ENCODE data around the gene PODNL1.

Gene PODNL1

GRCh38 chr19:13899393-13899792, 38.8 kb downstream of the PODNL1 start:
- in situ Hi-C loops (cut with MboI; ENCODE audit: low sequenced_read_pairs, unreplicated experiment) = no loop called here
- no peak for TF ChIP-seq CTCF (IDR thresholded peaks at IDR 0.05; ENCODE audit: borderline replicate concordance, control extremely low read depth, extremely low read depth, insufficient read depth, missing control alignments)
- no peak for DNase-seq (ENCODE audit: low spot score)

GRCh38 chr19:13896227-13896626, 42.0 kb downstream of the PODNL1 start:
- TF ChIP-seq CTCF (IDR thresholded peaks at IDR 0.05; ENCODE audit: borderline replicate concordance, control extremely low read depth, extremely low read depth, insufficient read depth, missing control alignments) = no peak
- in situ Hi-C loops (cut with MboI; ENCODE audit: low sequenced_read_pairs, unreplicated experiment) = no loop called here

GRCh38 chr19:13894552-13894951, 43.7 kb downstream of the PODNL1 start:
- no peak for DNase-seq (ENCODE audit: low spot score)
- no peak for TF ChIP-seq CTCF (IDR thresholded peaks at IDR 0.05; ENCODE audit: borderline replicate concordance, control extremely low read depth, extremely low read depth, insufficient read depth, missing control alignments)
- in situ Hi-C loops (cut with MboI; ENCODE audit: low sequenced_read_pairs, unreplicated experiment) = no loop called here

More at GRCh38 chr19:13896227-13896626, 42.0 kb downstream of the PODNL1 start:
- no peak for DNase-seq (ENCODE audit: low spot score)

- in situ Hi-C loops (cut with MboI; ENCODE audit: low sequenced_read_pairs, unreplicated experiment) = no loop called here
Observed at GRCh38 chr19:13892870-13893269, 45.3 kb downstream of the PODNL1 start.

GRCh38 chr19:13890136-13890535, 48.1 kb downstream of the PODNL1 start:
- in situ Hi-C loops (cut with MboI; ENCODE audit: low sequenced_read_pairs, unreplicated experiment) = no loop called here
- no peak for TF ChIP-seq CTCF (IDR thresholded peaks at IDR 0.05; ENCODE audit: borderline replicate concordance, control extremely low read depth, extremely low read depth, insufficient read depth, missing control alignments)
- DNase-seq (ENCODE audit: low spot score) = no peak

More at GRCh38 chr19:13892870-13893269, 45.3 kb downstream of the PODNL1 start:
- no peak for DNase-seq (ENCODE audit: low spot score)
- no peak for TF ChIP-seq CTCF (IDR thresholded peaks at IDR 0.05; ENCODE audit: borderline replicate concordance, control extremely low read depth, extremely low read depth, insufficient read depth, missing control alignments)

- TF ChIP-seq CTCF (IDR thresholded peaks at IDR 0.05; ENCODE audit: borderline replicate concordance, control extremely low read depth, extremely low read depth, insufficient read depth, missing control alignments) = no peak
- no peak for DNase-seq (ENCODE audit: low spot score)
- in situ Hi-C loops (cut with MboI; ENCODE audit: low sequenced_read_pairs, unreplicated experiment) = no loop called here
Observed at GRCh38 chr19:13888281-13888680, 49.9 kb downstream of the PODNL1 start.

- DNase-seq (ENCODE audit: low spot score) = no peak
- TF ChIP-seq CTCF (IDR thresholded peaks at IDR 0.05; ENCODE audit: borderline replicate concordance, control extremely low read depth, extremely low read depth, insufficient read depth, missing control alignments) = no peak
- in situ Hi-C loops (cut with MboI; ENCODE audit: low sequenced_read_pairs, unreplicated experiment) = no loop called here
Observed at GRCh38 chr19:13887517-13887916, 50.7 kb downstream of the PODNL1 start.
